HG02981 (cell line): ENCODE results near the gene ASB8.
A peak's percentile ranks its signal among the peaks of the same experiment; 100 is the strongest.
"Not testable (repeated sequence)": the region's sequence is repeated elsewhere in the genome, so short reads cannot be mapped to it uniquely, and the experiment has no call there.

ENCODE experiments used
- ATAC-seq: cut with Tn5 transposase; IDR thresholded peaks from one replicate; pipeline ENCODE4 v1.9.1; 2021; ENCODE audit warnings: mild to moderate bottlenecking, moderate library complexity; ENCODE audit not compliant: unreplicated experiment

The ASB8 gene

GRCh38 chr12:48183091-48183875, 26.0 kb upstream of the ASB8 start, which contains the start of gene CCDC184:
TSS of gene CCDC184 (plus strand) at chr12:48183644. CDS start at chr12:48184123, 479 bp downstream.
- peak; percentile 73 for ATAC-seq

GRCh38 chr12:48182631-48183030, 25.3 kb upstream of the ASB8 start:
- ATAC-seq: no peak

DNA sequence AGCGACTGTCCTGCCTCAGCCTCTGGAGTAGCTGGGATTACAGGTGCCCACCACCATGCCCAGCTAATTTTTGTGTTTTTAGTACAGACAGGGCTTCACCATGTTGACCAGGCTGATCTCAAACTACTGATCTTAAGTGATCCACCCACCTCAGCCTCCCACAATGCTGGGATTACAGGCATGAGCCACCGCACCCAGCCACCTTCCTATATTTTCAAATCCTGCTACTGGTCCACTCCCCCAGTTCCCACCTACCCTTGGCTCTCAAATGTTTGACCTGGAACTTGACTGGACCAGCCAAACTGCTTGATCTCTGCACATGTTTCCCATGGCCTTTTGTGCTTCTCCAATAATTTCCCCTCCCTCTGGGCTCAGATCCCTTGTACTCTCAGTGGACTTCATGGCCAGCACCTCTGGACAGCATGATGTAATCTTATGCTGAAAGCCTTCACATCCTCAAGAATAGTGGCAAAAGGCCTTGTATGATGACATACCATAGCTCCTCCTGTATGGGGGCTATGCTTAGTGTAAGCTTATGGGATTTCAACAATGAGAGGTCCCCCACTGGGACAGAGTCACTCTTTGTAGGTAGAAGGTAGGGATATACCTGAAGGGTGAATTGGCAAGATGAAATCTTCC, 23.7 kb upstream of the ASB8 start:
- no peak for ATAC-seq

GRCh38 chr12:48180424-48180823, 23.1 kb upstream of the ASB8 start:
- no peak for ATAC-seq

- no peak for ATAC-seq
These were observed 22.2 kb upstream of the ASB8 start for GRCh38 chr12:48179466-48179865.

DNA sequence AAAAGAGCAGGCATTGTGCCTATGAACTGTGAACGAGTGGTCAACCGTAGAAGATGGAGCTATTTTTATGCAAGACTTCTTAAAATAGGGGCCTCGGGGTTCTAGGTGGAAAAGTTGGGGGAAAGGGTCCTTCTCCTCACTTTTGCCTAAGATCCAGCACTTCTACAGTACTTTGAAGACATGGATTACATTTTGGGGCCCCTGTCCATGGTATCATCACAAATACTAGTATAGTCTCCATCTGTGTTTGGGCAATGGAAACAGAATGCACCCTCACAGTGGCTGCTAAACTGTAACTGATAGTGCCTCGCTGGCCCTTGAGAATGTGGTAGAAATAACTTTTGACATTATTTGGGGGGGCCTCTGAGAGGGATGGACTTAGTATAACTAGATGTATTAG, 20.7 kb upstream of the ASB8 start:
- no peak for ATAC-seq

DNA sequence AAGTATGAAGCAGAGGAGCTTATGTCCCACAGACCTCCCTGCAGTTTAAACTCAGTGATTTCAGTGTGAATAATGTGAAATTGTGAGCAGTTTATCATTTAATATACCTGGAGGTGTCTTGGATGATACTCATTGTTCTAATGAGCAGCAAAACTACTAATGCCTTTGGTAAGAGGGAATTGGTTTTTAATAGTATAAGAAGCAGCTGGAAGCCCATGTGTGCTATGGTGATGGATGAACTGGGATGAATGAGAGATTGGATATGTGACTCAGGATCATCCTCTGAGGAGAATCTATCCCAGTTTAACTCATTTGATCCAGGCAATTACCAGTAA, 19.1 kb upstream of the ASB8 start:
- no peak for ATAC-seq

DNA sequence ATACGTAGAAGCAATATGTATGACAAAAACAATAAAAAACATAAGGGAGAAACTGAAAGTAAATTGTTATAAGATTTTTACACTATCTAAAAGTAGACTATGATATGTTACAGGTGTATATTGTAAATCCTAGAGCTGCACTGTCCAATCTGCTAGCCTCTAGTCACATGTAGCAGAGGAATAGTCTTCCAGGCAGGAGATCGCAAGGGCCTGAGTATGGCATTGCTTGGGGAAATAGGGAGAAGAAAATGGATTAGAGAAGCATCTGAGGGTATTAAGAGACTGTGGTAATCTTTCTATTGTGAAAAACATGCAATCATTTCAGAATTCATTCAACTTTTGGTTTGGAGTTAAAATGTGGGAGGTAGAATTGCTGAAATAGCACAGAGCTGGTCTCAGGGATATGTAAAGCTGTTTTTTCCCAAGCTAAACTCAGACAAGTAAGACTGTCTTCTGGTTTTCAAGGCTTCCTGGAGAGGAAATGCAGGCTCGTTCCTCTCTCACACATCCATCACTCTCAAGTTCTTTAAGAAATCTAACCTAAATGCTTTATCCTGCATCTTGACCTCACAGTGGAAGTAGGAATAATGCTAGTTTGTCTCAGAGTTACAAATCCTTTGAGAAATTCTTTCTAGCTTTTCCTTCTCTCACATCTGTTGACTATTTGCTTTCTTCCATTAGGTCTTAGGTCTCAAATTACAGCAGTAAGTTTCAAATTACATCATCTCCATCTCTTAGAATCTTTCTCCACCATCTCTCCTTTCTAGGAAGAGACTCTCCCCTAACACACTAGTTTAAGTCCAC, 18.5 kb upstream of the ASB8 start:
- no peak for ATAC-seq

DNA sequence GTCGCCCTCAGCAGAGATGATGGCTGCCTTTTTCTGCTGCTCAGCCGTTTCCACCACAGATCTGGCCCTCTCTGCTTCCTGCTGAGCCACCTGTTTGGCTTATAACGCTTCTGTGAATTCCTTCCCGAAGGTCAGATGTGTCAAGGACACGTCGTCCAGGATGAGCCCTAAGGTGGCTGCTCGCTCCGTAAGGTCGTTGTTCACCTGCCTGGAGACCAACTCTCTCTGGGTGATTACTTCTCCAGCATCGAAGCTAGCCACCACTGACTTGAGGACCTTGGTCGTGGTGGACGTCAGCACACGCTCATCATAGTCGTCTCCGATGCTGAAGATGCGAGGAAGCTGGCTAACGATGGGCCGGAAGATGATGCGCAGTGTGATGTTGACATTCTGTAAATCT, 11.7 kb upstream of the ASB8 start:
- no peak for ATAC-seq

DNA sequence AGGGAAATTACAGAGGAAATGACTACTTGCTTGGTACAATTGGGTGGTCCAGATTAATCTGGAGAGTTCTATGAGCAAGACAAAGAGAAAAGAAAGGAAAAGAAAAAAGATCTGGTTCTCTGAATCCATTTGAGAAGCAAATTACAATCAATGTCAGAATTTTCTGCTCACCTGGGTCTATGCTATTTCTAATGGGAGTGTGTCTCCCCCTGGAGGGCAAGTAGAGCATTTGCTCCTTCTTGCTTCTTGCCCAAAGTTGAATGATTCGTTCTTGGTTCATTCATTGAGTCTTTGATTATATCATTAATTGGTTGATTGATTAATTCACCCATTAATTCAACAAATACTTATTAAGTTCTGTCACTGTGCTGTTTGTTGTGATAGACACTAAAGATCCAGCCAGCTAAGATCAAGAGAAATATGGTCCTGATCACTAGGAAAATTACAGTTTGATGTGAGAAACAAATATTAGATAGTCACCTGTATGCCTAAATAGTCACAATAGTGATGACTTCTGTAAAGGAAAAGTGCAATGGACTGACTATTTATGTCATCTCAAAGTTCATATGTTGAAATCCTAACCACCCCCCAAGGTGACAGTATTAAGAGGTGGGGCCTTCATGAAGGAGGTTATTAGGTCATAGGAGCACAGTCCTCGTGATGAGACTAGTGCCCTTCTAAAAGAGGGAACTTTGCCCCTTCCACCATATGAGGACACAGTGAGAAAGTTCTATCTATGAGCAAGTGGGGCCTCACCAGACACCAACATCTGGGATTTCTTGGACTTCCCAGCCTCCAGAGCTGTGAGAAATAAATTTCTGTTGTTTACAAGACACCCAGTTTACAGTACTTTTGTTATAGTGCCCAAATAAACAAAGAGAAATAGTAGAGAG, 8.0 kb upstream of the ASB8 start:
- ATAC-seq: no peak

GRCh38 chr12:48164451-48164850, 7.1 kb upstream of the ASB8 start:
- no peak for ATAC-seq

GRCh38 chr12:48163150-48163747, 5.9 kb upstream of the ASB8 start:
- no peak for ATAC-seq

GRCh38 chr12:48160807-48161206, 3.5 kb upstream of the ASB8 start:
- ATAC-seq: no peak

DNA sequence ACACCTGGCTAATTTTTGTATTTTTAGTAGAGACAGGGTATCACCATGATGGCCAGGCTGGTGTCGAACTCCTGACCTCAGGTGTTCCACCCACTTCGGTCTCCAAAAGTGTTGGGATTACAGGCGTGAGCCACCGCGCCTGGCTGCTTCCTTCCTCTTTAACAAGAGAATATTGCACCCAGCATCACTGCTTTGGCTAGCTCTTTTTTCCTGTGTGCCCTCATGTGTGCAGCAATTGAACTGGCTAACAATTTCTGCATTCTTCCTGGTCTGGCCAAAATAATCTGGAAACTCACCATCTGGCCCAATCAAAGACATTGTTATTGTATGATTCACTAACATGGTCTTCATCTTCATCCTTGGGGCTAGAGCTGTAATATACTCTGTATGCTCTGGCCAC, 2.7 kb upstream of the ASB8 start:
- ATAC-seq: no peak

DNA sequence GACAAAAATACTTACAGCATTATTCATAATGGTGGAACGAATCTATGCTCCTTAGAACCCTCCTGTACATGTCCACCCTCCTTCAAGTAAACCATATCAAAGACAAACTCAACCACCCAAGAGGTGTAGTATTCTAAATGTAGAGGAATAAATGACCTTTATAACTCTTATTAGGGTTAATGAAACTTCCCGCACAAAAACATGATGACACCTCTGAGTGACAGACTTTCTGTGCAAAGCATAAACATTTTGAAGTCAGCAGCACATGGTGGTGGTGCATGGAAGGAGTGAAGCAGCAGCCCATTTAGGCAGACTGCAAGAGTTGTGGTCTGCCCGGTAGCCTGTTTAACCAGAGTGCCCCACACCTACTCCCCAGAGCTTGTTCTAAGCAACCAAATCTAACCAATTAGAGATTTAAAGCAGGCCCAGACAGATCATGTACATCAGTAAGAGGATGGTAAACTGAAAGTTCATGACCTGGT, 615 bp upstream of the ASB8 start:
- no peak for ATAC-seq

- ATAC-seq: no peak
These were observed 680 bp downstream of the ASB8 start for GRCh38 chr12:48156652-48157017.

- ATAC-seq: not testable (repeated sequence)
These were observed 1.5 kb downstream of the ASB8 start for GRCh38 chr12:48155786-48156185.

GRCh38 chr12:48151103-48151771, 6.1 kb downstream of the ASB8 start:
- no peak for ATAC-seq

GRCh38 chr12:48145981-48146380, 11.3 kb downstream of the ASB8 start:
- ATAC-seq: no peak

DNA sequence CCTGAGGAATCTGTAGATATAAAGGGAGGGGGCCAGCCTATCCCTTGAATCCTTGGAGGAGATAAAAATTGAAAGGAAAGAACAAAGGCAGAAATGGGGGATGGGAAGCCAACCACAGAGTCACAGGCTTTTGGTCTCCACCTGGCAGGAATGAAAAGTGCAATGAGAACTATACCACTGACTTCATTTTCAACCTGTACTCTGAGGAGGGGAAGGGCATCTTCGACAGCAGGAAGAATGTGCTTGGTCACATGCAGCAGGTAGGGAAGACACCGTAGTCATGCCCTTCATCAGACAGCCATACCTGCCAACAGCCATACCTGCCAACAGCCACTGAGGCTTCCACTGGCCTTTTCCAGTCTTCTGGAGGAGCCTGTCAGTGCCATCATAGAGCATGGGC, 13.4 kb downstream of the ASB8 start:
- no peak for ATAC-seq
